Measurements from ENCODE around the gene ARPP21.

Gene ARPP21

GRCh38 chr3:35675621-35676020 lies 36.3 kb downstream of the ARPP21 start:
- no peak for DNase-seq
- H3K4me3 Mint-ChIP-seq: no peak overlapping the region

DNA sequence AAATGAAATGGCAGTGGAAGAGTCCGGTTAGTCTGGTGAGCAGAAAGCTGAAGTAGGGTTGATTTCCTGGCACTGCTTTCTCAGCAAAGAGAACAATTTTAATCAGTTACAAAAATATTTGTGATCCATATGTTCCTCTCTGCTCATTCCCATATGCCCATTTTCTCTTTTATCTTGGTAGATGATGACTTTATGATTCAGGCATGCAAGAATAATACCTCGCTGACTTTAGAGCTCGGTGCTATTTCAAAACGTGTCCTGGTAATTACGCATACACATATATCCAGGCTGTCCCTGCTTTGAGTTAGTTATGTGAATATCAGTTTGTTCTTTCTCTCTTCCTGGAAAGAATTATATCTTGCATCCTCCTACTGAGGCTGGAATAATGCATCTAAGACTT lies 38.5 kb downstream of the ARPP21 start:
- no peaks in the 10 kb centered on the region for H3K9me3 Mint-ChIP-seq
- no peaks in the 10 kb centered on the region for H3K27me3 Mint-ChIP-seq
- ATAC-seq (replicated peaks) (no peak), DNase-seq (no peak)
- no peak overlapping the region for H3K4me3 Mint-ChIP-seq
- H3K36me3 Mint-ChIP-seq: no peaks in the 10 kb centered on the region
- H3K27ac Mint-ChIP-seq: no peak overlapping the region
- peaks cover 11 to 20% of the 10 kb centered on the region in 2 donors for H3K4me1 Mint-ChIP-seq

More at GRCh38 chr3:35675621-35676020, 36.3 kb downstream of the ARPP21 start:
- Mint-ChIP-seq H3K27ac (no peak overlapping the region), H3K9me3 (no peaks in the 10 kb centered on the region), H3K27me3 (no peaks in the 10 kb centered on the region), H3K4me1 (peaks cover 2 to 18% of the 10 kb centered on the region in 2 donors), H3K36me3 (no peaks in the 10 kb centered on the region)
- no peak for ATAC-seq (replicated peaks)

- Mint-ChIP-seq H3K4me1 (peaks cover 11 to 20% of the 10 kb centered on the region in 2 donors), H3K36me3 (no peaks in the 10 kb centered on the region), H3K27me3 (no peaks in the 10 kb centered on the region), H3K9me3 (no peaks in the 10 kb centered on the region), H3K27ac (no peak overlapping the region), H3K4me3 (no peak overlapping the region)
- no peak for DNase-seq
- no peak for ATAC-seq (replicated peaks)
These were observed 39.4 kb downstream of the ARPP21 start for GRCh38 chr3:35678643-35679161.

GRCh38 chr3:35679409-35680080 lies 40.2 kb downstream of the ARPP21 start:
- no peak for ATAC-seq (replicated peaks)
- H3K4me1 Mint-ChIP-seq: peaks cover 11 to 20% of the 10 kb centered on the region in 2 donors
- no peak overlapping the region for H3K4me3 Mint-ChIP-seq
- no peak for DNase-seq
- H3K36me3 Mint-ChIP-seq: no peaks in the 10 kb centered on the region
- H3K27me3 Mint-ChIP-seq: no peaks in the 10 kb centered on the region
- H3K9me3 Mint-ChIP-seq: no peaks in the 10 kb centered on the region
- H3K27ac Mint-ChIP-seq: no peak overlapping the region

DNA sequence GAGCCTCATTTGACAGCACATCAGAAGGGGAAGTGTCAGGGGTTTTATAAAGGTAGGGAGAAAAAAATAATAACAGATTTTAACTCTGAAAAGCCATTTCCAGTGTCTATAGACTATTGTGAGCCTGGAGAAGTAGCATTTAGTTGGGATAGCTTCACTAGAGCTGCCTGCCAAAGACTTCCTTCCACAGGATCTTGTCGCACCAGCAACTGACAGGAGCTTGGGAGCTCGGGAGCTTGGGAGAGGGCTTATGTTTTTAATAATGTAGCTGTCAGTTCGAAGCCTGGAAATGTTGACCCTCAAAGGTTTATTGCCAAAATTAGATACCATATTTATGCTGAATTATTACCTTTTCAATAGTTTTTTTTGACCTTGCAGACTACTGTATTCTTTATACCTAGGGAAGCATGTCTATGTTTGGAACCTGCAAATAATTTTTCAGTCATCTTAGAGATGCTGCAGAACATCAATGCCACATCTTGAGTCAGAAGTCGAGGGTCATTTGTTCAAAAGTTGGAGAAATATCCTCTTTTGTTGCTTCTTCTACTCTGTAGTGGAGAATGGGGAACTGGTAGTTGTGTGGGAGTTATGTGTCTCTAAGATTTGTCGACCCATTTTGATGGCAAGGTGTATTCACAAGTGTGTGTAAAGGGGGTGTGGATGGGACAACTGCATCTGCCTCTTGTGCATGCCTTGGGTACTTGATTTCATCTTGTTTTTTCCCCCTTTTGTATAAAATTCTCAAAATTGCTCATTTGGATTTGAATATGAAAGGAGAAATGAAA lies 41.7 kb downstream of the ARPP21 start:
- Mint-ChIP-seq H3K4me3 (peak overlapping the region; percentile 3 to 13), H3K9me3 (no peaks in the 10 kb centered on the region), H3K27ac (no peak overlapping the region), H3K36me3 (no peaks in the 10 kb centered on the region), H3K27me3 (no peaks in the 10 kb centered on the region), H3K4me1 (peaks cover 11 to 20% of the 10 kb centered on the region in 2 donors)
- DNase-seq (no peak), ATAC-seq (replicated peaks) (peak; percentile 94 to 97)

DNA sequence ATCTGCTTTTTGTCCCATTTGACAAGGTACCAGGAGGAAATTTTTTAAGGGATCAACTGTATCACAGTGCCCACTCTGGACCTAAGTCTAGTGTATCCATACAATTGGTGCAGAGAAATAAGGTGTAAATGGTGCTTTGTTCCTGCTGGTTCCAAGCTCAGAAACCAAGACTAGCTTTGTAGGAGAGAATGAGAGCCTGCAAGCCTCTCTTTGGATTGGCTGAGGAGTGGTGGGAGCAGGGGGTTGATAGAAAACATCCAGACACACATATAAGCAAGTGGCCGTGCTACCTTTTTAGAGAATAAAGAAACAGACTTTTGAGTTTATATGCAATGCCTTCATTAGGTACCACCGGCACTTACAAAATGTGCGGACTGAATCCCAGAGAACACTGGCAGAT lies 45.8 kb downstream of the ARPP21 start:
- DNase-seq (no peak), ATAC-seq (replicated peaks) (no peak)
- Mint-ChIP-seq H3K27ac (no peak overlapping the region), H3K36me3 (no peaks in the 10 kb centered on the region), H3K4me3 (no peak overlapping the region), H3K27me3 (no peaks in the 10 kb centered on the region), H3K9me3 (no peaks in the 10 kb centered on the region), H3K4me1 (peaks cover 11 to 20% of the 10 kb centered on the region in 2 donors)

DNA sequence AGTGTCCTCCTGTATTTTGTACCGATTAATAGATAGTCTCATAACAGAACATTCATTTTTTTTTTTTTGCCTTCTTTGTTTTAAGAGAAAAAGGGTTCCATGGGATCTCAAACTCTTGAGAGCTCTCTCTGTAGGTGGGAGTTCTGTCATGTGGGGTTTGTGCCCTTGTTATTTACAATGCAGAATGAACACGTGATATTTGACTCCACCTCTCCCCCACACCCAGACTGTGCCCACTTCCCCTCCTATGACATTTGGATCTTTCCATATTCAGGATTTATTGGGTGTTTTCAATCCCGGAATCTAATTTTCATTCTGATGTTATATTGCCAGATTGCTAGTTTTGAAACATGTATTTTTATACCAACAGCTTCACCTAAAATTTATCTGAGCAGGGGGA lies 49.5 kb downstream of the ARPP21 start:
- ATAC-seq (replicated peaks) (no peak), DNase-seq (no peak)
- no peaks in the 10 kb centered on the region for H3K9me3 Mint-ChIP-seq
- no peak overlapping the region for H3K4me3 Mint-ChIP-seq
- H3K36me3 Mint-ChIP-seq: no peaks in the 10 kb centered on the region
- no peaks in the 10 kb centered on the region for H3K27me3 Mint-ChIP-seq
- no peak overlapping the region for H3K27ac Mint-ChIP-seq
- H3K4me1 Mint-ChIP-seq: no peaks in the 10 kb centered on the region

GRCh38 chr3:35690271-35690670 lies 50.9 kb downstream of the ARPP21 start:
- no peaks in the 10 kb centered on the region for H3K36me3 Mint-ChIP-seq
- no peaks in the 10 kb centered on the region for H3K9me3 Mint-ChIP-seq
- H3K4me1 Mint-ChIP-seq: no peaks in the 10 kb centered on the region
- no peaks in the 10 kb centered on the region for H3K27me3 Mint-ChIP-seq
- no peak overlapping the region for H3K27ac Mint-ChIP-seq
- ATAC-seq (replicated peaks) (no peak), DNase-seq (no peak)
- H3K4me3 Mint-ChIP-seq: no peak overlapping the region

DNA sequence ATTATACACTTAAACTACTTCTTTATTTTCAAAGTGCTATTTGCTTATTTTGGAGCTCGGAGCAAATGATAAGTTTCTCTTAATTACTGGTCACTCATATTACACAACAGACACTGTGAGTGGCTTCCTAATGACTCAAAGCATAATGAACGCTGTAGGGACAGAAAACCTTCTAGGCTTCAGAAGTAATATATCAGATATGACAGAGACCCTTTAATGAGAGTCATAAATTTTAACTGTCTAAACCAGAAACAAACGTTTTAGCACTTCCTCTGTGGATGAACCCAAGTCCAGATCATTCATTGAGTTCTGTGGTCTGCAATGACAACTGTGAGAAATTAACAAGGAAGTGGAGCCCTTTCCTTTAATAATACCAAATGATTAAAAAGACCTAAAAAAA lies 66.6 kb downstream of the ARPP21 start:
- H3K4me1 Mint-ChIP-seq: peaks cover 9 to 15% of the 10 kb centered on the region in 2 donors
- H3K27me3 Mint-ChIP-seq: no peaks in the 10 kb centered on the region
- no peaks in the 10 kb centered on the region for H3K36me3 Mint-ChIP-seq
- H3K4me3 Mint-ChIP-seq: no peak overlapping the region
- no peak for ATAC-seq (replicated peaks)
- no peak overlapping the region for H3K27ac Mint-ChIP-seq
- no peak for DNase-seq
- no peaks in the 10 kb centered on the region for H3K9me3 Mint-ChIP-seq

DNA sequence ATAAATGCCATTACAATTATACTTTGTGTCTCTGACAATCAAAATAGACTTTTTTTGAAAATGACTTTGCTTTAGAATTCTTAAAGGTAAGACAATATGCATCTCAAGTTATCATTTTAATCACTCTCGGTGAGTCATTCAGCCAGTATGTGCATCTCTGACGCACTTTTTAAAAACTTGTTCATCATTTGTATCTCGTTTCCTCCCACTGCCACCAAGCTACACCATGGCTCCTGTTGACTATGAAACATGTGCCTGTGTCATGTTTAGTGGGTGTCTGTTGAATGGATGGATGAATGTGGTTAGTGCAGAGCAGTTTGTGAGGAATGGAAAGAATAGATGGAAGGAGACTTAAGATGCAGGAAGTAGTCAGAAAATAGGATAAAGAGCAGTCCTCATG lies 68.6 kb downstream of the ARPP21 start:
- H3K4me1 Mint-ChIP-seq: peaks cover 9 to 15% of the 10 kb centered on the region in 2 donors
- H3K27ac Mint-ChIP-seq: no peak overlapping the region
- no peak overlapping the region for H3K4me3 Mint-ChIP-seq
- no peaks in the 10 kb centered on the region for H3K9me3 Mint-ChIP-seq
- H3K27me3 Mint-ChIP-seq: no peaks in the 10 kb centered on the region
- H3K36me3 Mint-ChIP-seq: no peaks in the 10 kb centered on the region
- DNase-seq: no peak
- ATAC-seq (replicated peaks): no peak

DNA sequence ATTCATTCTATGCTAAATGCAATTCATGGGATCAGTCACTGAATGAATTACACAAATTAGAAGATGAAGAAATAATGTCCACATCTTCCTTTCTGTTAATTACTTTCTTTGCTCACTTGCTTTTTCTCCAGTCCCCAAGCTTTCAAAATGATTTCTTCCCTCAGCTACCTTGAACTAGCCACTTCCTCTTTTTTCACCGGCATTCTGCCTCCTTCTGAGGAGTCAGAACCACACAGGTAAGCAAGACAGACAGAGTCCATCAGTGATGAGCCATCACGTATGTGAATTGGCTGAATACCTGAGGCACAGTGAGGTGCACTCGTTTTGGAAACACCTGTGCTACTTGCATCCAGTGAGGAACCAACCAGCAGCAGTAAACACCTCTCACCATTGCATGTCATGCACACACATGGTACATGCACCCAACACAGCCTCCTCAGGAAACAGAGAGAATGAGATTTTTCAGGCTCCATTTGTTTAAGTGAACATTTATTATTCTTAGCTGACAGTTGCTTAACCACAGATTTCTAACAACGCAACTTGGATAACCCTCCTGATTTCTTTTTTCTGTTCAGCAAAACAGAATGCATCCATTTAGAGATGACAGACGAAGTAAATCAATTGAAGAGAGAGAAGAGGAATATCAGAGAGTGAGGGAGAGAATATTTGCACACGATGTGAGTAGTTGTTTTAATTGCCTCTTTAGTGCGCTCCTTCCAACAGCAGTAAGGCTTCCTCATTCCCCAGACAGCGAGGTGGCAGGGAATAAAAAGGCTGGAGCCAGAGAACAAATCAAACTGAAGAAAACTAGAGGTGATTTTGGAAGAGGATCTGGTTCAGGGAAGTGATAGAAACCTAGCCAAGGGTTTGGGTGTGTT lies 69.3 kb downstream of the ARPP21 start:
- DNase-seq (no peak), ATAC-seq (replicated peaks) (peak; percentile 45 to 63)
- peaks cover 9 to 15% of the 10 kb centered on the region in 2 donors for H3K4me1 Mint-ChIP-seq
- no peaks in the 10 kb centered on the region for H3K27me3 Mint-ChIP-seq
- H3K36me3 Mint-ChIP-seq: no peaks in the 10 kb centered on the region
- no peak overlapping the region for H3K4me3 Mint-ChIP-seq
- no peak overlapping the region for H3K27ac Mint-ChIP-seq
- no peaks in the 10 kb centered on the region for H3K9me3 Mint-ChIP-seq

- no peaks in the 10 kb centered on the region for H3K27me3 Mint-ChIP-seq
- H3K9me3 Mint-ChIP-seq: no peaks in the 10 kb centered on the region
- H3K4me1 Mint-ChIP-seq: peaks cover 9 to 15% of the 10 kb centered on the region in 2 donors
These were observed 70.4 kb downstream of the ARPP21 start for GRCh38 chr3:35709691-35710090.

DNA sequence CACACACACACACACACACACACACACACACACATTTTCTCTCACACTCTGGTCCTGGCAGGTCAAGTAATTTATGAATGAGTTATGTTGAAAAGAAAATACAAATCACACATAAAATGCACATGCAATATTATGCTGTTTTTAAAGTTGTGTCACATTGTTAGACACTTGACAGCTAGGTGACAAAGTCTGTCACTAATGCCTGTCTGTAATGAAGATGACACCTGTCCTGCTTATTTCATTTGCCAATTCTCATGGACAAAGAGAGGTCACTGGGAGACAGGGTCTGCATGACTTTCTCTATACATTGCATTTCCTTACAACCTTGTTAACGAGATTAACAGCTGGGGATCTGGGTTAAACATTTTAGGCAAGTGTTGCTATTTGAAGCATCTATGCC lies 71.2 kb downstream of the ARPP21 start:
- no peak for ATAC-seq (replicated peaks)
- no peak overlapping the region for H3K4me3 Mint-ChIP-seq

More at GRCh38 chr3:35709691-35710090, 70.4 kb downstream of the ARPP21 start:
- no peak overlapping the region for H3K27ac Mint-ChIP-seq
- no peaks in the 10 kb centered on the region for H3K36me3 Mint-ChIP-seq
- ATAC-seq (replicated peaks) (no peak), DNase-seq (no peak)
- no peak overlapping the region for H3K4me3 Mint-ChIP-seq

DNA sequence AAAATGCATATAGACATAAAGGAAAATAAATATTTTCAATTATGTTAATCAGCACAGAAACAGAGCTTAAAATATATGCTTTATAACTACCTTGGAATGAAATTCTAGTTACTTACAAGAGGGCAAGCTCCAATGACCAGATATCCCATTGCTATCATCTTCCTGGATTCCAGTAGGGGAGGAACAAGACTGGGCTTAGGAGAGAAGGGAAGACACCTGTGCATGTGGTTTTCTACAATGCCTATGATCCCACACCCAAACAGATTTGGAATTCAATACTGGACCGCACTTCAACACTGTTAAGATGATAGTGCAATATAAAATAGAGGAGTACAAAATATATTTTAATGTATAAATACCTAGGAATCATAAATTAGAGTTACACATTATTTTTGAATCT lies 79.6 kb downstream of the ARPP21 start:
- no peaks in the 10 kb centered on the region for H3K27me3 Mint-ChIP-seq
- ATAC-seq (replicated peaks) (no peak), DNase-seq (no peak)
- H3K36me3 Mint-ChIP-seq: no peaks in the 10 kb centered on the region
- no peaks in the 10 kb centered on the region for H3K4me1 Mint-ChIP-seq
- no peak overlapping the region for H3K27ac Mint-ChIP-seq
- no peak overlapping the region for H3K4me3 Mint-ChIP-seq
- no peaks in the 10 kb centered on the region for H3K9me3 Mint-ChIP-seq

More for the DNA sequence above, 71.2 kb downstream of the ARPP21 start:
- H3K36me3 Mint-ChIP-seq: no peaks in the 10 kb centered on the region
- no peak for DNase-seq
- H3K27ac Mint-ChIP-seq: no peak overlapping the region
- H3K27me3 Mint-ChIP-seq: no peaks in the 10 kb centered on the region
- H3K4me1 Mint-ChIP-seq: peaks cover 9 to 15% of the 10 kb centered on the region in 2 donors
- no peaks in the 10 kb centered on the region for H3K9me3 Mint-ChIP-seq
